NCI-H226 (cell line): Measurements from ENCODE around the gene NSRP1.
"Not testable (repeated sequence)": the region's sequence is repeated elsewhere in the genome, so short reads cannot be mapped to it uniquely, and the experiment has no call there.

Experiments used
- DNase-seq: peaks from one replicate; pipeline ENCODE4 v3.0.0-alpha.2; 2015

Gene NSRP1

GRCh38 chr17:30224419-30224960 lies 107.9 kb downstream of the NSRP1 start:
- no peak for DNase-seq

DNA sequence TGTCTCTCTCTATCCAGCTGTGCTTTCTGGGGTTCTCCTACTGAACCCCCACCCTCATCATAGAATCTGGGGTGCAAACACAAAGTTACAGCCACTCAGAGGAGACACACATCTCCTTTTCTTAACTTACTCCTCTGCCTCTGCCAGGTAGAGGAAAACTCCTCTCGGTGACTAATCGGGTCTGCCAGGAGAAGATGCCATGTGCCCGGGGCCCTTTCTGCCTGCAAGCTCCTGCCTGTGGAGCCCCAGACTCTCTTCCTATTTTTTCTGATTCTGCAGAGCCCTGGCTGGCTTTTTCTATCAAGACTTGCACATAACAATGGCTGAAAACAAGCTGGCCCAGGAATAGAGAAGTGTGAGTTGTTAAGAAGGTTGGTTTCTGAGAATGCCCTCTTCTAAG lies 108.5 kb downstream of the NSRP1 start:
- no peak for DNase-seq

DNA sequence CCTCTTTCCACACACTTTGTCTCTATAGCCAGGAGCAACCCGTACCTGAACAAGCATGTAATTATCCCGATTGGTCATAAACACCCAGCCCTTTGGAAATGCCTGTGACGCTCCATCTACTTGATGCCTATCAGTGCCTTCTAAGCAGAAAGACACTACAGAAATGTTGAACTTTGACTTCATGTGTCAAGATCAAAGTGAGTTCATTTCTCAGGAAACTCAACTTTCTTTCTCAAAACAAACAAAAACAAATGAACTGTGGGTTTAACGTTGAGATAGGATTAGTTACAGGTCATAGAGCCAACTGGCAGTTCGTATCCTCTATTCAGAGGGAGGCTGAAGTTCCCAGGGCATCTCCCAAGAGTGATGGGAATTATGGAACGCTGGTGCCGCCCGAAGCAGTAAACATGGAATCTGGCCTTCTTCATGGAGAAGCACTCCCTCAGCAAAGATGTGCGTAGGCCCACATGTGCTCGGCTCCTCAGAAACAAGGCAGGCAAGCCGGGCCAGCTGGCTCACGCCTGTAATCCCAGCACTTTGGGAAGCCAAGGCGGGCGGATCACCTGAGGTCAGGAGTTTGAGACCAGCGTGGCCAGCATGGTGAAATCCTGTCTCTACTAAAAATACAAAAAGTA lies 109.4 kb downstream of the NSRP1 start:
- no peak for DNase-seq

DNA sequence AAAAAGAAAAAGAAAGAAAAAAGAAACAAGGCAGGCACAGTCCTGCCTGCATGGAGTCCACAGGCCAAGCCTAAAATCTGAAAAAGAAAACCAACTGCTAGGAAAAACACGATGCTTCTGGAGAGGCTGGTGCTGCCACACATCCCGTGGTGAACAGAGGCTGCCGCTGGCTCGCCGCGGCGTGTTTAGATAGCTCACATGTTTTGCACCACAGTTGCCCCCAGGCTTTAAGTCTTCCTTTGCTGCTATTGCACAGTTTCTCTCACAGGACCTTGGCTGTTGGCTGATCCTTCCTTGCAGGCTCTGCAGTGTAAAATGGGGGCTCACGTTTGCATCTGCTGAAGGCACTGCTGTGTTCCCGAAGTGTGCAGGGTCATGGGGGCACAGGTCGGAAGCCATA lies 110.3 kb downstream of the NSRP1 start:
- DNase-seq: no peak

DNA sequence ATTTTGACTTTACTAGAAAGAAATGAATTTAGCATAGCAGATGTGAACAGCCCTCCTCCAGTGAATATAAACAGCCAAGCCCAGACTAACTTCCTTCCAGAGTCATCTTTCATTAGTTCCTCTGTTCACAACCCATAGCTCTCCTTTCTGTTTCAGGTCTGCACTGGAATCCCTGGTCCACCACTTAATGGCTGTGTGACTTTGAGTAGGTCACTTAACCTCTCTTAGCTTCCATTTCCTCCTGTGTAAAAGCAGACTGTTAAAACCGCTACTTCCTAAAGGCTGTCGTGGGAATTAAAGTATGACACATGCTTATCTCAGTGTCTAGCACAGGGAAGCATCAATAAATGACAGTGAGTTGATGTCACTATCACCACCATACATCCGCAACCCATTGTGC lies 111.4 kb downstream of the NSRP1 start:
- DNase-seq: no peak

GRCh38 chr17:30229012-30229411 lies 112.4 kb downstream of the NSRP1 start:
- no peak for DNase-seq

GRCh38 chr17:30230009-30230408 lies 113.4 kb downstream of the NSRP1 start:
- not testable (repeated sequence) for DNase-seq

GRCh38 chr17:30230596-30231125 lies 114.0 kb downstream of the NSRP1 start:
- no peak for DNase-seq

- DNase-seq: no peak
Measured at GRCh38 chr17:30232015-30232823, 115.6 kb downstream of the NSRP1 start.

DNA sequence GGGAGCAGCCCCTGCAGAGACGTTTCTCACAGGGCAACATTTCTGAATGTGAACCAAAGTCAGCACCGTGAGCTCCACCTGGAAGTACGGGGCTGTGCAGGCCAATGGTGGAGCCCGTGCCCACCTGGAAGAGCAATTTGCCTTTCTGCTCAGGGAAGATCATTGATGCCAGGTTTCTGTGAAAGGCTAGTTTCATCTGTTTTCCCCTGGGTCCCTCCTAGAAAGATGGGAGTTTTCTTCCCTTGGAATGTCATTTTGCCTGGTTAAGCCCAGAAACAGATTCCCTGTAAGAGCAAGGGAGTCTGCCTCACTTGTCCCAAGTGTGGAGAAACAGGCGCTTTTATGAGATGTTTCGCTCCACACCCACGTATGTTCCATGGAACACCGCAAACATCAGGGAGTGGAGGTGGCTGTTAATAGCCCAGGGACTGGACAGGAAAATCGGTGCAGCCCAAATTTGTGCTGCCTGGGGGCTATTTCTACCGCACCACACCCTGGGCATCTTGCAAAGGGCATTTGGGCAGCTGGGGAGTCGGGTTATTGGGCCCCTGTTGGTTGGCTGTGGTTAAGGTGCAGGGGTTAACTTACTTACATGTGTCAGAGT lies 116.3 kb downstream of the NSRP1 start:
- no peak for DNase-seq

GRCh38 chr17:30234296-30234695 lies 117.7 kb downstream of the NSRP1 start:
- DNase-seq: no peak

DNA sequence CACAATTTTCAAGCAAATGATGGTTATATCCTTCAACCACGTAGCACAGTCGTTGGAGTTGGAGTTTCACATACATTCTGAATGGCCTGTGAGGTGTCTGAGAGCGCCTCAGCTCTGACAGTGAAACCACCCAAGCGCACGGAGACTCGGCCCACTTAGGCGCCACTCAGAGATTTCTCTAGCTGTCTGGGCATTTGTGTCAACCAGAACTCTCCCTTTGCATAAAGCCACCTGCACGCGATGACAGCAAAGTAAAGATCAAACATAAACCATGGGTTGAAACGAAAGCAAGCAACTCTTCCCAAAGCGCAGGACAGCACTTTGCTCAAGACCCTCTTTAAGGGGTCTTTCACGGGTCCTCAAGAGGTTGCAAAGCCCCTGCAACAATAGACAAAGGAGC lies 118.3 kb downstream of the NSRP1 start:
- DNase-seq: no peak

DNA sequence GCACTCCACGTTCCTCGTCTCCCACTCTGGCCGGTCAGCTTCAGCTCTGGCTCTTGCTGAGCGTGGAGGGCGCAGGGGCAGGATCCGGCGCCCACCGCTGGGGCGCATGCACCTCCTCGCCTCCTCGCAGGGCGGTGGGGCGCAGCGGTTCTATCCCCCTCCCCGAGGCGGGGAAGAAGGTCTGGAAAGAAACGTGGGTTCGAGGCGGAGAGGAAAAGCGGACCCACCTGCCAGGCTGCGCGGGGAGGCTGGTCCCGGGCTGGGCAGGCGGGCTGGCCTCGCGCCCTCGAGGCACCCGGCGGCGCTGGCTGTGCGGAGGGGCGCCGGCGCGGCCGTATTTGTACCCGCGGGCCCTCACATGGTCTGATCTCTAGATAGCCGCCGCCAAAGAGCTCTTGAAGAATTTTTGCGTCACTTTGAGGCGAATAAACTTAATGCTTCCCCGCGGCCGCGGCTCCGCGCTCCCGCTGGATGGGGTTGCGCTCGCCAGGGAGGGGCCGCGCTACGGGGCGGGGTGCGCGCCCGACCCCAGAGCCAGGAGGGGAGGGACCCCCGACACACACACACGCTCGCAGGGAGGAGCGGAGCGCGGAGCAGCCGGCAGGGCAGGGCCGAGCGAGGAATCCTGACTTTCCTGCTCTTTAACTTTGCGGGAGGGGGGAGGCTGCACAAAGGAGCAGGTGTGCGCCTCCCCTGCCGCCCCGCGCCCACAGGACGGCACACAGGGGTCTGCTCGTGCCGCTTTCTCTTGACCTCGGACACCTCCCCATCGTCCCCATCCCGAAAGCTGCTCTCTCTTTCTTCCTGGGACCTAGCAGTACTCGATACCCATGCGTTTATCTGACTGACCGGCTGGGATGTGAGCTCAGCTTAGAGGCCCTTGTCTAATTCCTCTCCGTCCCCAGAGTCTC lies 119.0 kb downstream of the NSRP1 start, which contains the start of gene SLC6A4:
Gene SLC6A4 (minus strand): TSS at position 312 of the 911 bp plus-strand sequence. CDS start 13,739 bp downstream, outside the sequence.
- DNase-seq: no peak
